NCI-H446 (cell line): ENCODE data around the gene FAM161A.

Experiments used
- DNase-seq, 2 experiments: peaks; one replicate each; lab custom pipeline; 2025; lab: John Stamatoyannopoulos, UW

Gene FAM161A

GRCh38 chr2:61784643-61785042, 69.2 kb downstream of the FAM161A start:
- no peak for DNase-seq

DNA sequence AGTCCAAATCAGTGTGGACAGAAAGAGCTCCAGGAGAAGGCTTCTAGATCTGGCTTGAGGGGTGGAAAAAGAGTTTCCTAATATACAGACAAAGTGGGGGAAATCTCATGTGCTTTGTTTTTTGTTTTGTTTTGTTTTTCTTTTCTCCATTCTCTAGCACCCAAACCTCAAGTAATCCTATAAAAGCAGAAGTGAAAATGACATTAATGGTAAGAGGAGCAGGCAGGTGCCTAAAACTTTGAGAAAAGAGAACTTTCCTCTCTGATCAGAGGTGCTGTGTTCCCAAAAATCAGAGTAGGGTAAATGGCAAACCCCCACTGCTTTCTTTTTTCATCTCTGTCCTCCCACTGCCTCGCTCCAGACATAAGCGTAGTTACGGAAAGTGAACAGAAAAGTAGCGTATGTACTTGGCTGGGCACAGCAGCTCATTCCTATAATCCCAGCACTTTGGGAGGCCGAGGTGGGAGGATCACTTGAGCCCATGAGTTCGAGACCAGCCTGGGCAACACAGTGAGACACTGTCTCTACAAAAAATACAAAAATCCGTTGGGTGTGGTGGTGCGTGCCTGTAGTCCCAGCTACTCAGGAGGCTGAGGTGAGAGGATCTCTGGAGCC, 77.8 kb downstream of the FAM161A start:
- no peak for DNase-seq
